ENCODE data around the gene ADGRA1. TPM values are rescaled to one million over a fixed set of nuclear protein-coding genes. Genes with fewer than 3 reads are reported as not detected.

The ADGRA1 gene
- total and polyA plus RNA-seq, 2 of the 8 experiments (the other 6 are each of a cell fraction or from before 2014, with no cell fraction given) = 0.17 to 0.21 TPM

DNA sequence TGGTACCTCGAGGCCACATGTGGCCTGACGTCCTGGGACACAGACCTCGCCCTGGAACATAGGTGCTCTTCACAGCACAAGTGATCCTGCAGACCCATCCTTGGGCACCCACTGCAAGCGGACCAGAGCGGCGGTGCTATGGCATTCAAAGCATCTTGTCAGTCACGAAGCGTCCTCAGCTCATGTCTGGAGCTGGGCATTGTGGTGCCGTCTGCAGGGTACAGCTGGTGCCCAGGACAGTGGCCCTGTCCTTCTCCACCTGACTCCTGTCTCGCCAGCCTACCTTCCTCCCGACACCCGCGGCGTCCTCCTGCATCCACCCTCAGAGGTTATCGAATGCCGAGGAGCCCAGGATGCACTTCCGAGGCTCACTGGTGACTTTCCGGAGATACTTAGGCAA lies 26.5 kb downstream of the ADGRA1 start (continued):
- TF ChIP-seq, protein P1, sequence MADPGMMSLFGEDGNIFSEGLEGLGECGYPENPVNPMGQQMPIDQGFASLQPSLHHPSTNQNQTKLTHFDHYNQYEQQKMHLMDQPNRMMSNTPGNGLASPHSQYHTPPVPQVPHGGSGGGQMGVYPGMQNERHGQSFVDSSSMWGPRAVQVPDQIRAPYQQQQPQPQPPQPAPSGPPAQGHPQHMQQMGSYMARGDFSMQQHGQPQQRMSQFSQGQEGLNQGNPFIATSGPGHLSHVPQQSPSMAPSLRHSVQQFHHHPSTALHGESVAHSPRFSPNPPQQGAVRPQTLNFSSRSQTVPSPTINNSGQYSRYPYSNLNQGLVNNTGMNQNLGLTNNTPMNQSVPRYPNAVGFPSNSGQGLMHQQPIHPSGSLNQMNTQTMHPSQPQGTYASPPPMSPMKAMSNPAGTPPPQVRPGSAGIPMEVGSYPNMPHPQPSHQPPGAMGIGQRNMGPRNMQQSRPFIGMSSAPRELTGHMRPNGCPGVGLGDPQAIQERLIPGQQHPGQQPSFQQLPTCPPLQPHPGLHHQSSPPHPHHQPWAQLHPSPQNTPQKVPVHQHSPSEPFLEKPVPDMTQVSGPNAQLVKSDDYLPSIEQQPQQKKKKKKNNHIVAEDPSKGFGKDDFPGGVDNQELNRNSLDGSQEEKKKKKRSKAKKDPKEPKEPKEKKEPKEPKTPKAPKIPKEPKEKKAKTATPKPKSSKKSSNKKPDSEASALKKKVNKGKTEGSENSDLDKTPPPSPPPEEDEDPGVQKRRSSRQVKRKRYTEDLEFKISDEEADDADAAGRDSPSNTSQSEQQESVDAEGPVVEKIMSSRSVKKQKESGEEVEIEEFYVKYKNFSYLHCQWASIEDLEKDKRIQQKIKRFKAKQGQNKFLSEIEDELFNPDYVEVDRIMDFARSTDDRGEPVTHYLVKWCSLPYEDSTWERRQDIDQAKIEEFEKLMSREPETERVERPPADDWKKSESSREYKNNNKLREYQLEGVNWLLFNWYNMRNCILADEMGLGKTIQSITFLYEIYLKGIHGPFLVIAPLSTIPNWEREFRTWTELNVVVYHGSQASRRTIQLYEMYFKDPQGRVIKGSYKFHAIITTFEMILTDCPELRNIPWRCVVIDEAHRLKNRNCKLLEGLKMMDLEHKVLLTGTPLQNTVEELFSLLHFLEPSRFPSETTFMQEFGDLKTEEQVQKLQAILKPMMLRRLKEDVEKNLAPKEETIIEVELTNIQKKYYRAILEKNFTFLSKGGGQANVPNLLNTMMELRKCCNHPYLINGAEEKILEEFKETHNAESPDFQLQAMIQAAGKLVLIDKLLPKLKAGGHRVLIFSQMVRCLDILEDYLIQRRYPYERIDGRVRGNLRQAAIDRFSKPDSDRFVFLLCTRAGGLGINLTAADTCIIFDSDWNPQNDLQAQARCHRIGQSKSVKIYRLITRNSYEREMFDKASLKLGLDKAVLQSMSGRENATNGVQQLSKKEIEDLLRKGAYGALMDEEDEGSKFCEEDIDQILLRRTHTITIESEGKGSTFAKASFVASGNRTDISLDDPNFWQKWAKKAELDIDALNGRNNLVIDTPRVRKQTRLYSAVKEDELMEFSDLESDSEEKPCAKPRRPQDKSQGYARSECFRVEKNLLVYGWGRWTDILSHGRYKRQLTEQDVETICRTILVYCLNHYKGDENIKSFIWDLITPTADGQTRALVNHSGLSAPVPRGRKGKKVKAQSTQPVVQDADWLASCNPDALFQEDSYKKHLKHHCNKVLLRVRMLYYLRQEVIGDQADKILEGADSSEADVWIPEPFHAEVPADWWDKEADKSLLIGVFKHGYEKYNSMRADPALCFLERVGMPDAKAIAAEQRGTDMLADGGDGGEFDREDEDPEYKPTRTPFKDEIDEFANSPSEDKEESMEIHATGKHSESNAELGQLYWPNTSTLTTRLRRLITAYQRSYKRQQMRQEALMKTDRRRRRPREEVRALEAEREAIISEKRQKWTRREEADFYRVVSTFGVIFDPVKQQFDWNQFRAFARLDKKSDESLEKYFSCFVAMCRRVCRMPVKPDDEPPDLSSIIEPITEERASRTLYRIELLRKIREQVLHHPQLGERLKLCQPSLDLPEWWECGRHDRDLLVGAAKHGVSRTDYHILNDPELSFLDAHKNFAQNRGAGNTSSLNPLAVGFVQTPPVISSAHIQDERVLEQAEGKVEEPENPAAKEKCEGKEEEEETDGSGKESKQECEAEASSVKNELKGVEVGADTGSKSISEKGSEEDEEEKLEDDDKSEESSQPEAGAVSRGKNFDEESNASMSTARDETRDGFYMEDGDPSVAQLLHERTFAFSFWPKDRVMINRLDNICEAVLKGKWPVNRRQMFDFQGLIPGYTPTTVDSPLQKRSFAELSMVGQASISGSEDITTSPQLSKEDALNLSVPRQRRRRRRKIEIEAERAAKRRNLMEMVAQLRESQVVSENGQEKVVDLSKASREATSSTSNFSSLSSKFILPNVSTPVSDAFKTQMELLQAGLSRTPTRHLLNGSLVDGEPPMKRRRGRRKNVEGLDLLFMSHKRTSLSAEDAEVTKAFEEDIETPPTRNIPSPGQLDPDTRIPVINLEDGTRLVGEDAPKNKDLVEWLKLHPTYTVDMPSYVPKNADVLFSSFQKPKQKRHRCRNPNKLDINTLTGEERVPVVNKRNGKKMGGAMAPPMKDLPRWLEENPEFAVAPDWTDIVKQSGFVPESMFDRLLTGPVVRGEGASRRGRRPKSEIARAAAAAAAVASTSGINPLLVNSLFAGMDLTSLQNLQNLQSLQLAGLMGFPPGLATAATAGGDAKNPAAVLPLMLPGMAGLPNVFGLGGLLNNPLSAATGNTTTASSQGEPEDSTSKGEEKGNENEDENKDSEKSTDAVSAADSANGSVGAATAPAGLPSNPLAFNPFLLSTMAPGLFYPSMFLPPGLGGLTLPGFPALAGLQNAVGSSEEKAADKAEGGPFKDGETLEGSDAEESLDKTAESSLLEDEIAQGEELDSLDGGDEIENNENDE (IDR thresholded peaks at IDR 0.05; ENCODE audit: insufficient replicate concordance, low read length) = no peak
- TF ChIP-seq SP1 (IDR thresholded peaks at IDR 0.05; ENCODE audit: low read depth, low read length) (no peak), PHF8 (conservative IDR thresholded peaks at IDR 0.05; ENCODE audit: low read depth, low read length) (no peak), FOSL1 (IDR thresholded peaks at IDR 0.05; ENCODE audit: insufficient read depth, low read depth, low read length) (no peak), EP300 (IDR thresholded peaks at IDR 0.05; ENCODE audit: borderline replicate concordance in 1 of 2, low read depth in 2 of 2, low read length in 2 of 2) (no peak), SIX5 (IDR thresholded peaks at IDR 0.05; ENCODE audit: low read depth, low read length) (no peak)
- TF ChIP-seq, protein P2, sequence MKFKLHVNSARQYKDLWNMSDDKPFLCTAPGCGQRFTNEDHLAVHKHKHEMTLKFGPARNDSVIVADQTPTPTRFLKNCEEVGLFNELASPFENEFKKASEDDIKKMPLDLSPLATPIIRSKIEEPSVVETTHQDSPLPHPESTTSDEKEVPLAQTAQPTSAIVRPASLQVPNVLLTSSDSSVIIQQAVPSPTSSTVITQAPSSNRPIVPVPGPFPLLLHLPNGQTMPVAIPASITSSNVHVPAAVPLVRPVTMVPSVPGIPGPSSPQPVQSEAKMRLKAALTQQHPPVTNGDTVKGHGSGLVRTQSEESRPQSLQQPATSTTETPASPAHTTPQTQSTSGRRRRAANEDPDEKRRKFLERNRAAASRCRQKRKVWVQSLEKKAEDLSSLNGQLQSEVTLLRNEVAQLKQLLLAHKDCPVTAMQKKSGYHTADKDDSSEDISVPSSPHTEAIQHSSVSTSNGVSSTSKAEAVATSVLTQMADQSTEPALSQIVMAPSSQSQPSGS (IDR thresholded peaks at IDR 0.05; ENCODE audit: low read length) = no peak
